GM21737 (cell line): ENCODE measurements around the gene EDDM3A.
"Not testable (repeated sequence)": the region's sequence is repeated elsewhere in the genome, so short reads cannot be mapped to it uniquely, and the experiment has no call there.

Experiments
- ATAC-seq: cut with Tn5 transposase; IDR thresholded peaks from one replicate; pipeline ENCODE4 v1.9.1; 2021; ENCODE audit warnings: mild to moderate bottlenecking, moderate library complexity; ENCODE audit not compliant: unreplicated experiment

EDDM3A gene

DNA sequence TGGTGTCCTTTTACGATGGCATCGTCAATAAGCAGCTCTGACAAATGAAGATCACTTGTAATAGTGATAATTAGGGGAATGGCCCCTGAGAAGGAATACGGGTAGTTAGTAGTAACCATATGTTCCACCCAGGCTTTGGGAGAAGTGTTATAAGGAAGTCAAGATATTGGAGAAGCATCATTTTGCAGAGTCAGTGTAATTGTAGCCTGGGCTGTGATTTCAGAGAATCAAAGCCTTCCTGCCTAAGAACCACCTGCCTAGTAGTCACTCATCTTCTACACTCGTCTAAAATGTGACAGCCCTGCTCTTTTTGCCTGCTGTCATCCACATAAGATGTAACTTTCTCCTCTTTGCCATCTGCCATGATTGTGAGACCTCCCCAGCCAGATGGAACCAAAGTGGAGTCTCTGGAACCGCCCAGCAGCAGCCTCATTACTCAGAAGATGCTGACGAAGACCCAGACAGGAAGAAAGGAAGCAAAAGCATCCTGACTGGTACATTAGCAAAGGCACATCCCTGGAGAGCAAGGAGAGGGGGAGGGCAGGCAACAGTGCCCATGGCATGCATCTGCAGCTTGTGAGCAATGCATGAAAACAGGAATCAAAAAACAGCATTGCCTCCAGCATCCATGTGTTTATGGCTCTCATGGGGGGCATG lies 12.6 kb upstream of the EDDM3A start:
- ATAC-seq, result no peak

DNA sequence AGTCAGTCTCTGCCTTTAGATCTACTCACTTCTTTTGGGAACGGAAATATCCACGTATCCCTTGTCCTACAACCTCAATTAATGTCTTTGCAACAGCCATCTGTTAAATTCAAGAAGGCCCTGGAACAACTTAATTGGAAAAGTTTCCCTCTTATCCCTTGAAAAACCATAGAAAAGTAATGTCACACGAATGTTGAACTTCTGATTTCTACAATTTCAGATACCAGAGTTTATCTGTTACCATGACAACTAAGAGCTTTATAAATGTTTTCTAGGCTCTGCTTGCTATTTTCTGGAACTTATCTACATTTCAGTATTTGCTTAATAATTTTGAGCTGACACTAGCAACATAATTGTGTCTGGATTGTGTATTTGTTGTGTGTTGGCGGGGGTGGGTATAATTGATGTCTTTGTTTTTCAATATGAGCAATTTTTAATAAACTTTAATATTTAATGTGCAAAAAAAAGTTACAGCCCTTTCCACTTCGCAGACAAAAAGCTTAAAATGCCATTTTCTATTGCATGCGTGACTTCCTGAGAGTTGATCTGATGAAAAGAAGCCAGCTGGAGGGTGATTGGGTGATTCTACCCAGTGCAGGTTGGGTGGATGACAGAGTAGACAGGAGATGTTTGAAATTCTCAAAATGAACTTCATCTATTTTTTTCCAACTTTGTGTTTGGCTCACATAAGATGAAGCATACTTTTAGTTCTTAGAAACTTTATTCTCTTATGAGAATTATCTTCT lies 11.8 kb upstream of the EDDM3A start:
- ATAC-seq, result no peak

DNA sequence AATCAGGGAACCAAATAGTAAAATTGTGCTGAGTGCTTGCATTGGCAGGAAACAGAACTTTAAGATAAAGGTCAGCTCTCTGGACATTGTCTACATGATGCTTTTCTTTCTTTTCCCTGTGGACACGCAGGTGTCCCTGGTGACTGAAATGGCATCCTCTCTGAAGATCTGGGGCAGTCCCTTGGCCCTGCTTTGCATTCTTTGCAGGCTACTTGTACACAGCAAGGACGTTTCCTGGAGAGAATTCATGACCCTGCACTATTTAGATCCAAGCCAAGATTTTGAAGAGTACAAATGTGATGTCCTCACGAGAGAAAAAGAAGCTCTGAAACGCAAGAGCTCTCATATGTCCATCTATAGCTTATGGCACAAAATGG lies 11.3 kb upstream of the EDDM3A start:
- no peak for ATAC-seq

DNA sequence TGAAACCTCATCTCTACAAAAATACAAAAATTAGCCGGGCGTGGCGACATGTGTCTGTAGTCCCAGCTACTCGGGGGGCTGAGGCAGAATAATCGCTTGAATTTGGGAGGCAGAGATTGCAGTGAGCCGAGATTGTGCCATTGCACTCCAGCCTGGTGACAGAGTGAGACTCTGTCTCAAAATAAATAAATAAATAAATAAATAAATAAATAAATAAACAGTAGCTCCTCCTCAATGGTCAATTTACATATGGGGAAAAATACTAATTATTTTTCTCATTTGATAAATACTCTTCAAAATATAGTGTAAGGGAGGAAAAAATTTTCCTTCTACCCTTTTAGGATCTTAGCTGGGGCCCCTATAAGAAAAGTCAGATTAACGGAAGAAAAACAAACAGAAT lies 7.4 kb upstream of the EDDM3A start:
- not testable (repeated sequence) for ATAC-seq

DNA sequence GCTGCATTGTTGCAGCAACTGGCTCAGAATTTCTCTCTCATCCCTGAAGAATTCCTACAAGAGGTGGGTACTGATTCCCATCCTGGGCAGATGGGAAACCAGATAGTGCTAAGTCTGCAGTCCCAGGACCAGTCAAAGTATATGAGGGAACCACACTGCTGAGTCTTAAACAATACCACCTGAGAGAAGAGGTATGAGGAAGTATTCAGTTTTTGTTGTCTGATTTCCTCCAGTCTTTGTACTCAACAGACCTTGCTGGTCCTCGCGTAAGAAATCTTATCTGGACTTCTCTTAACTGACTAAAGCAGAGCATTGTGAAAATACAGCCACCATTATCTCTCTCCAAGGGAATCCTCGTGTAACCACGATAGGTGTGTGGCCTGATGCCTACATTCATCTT lies 3.6 kb upstream of the EDDM3A start:
- ATAC-seq, result no peak

DNA sequence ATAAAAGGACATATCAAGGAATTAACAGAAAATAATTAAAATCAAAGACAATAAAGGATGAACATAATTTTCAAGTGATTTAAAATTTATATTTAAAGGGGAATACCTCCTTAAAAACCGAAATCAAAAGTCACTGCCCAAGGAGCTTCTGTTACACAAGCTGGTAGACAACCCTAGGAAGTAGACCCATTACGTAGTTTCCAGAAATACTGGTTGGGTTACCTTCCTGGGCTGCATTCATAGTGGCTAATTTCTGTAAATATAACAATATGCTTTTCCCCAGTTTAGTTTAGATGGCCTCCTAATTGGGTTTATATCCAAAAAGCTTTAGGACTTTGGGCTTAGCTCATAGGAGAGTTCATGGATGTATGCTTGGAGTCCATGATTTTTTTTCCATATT lies 2.1 kb upstream of the EDDM3A start:
- ATAC-seq, result no peak

DNA sequence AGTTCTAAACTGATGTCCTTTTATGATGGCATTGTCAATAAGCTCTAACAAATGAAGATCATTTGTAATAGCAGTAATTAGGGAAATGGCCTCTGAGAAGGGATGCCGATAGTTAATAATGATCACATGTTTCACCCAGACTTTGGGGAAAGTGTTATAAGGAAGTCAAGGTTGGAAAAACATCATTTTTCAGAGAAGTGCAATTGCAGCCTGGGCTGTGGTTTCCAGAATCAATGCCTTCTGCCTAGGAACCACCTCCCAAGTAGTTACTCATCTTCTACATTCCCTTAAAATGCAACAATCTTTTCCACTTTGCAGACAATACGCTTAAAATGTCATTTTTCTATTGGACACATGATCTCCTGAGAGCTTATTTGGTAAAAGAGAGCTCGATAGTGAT lies 879 bp downstream of the EDDM3A start:
- no peak for ATAC-seq

DNA sequence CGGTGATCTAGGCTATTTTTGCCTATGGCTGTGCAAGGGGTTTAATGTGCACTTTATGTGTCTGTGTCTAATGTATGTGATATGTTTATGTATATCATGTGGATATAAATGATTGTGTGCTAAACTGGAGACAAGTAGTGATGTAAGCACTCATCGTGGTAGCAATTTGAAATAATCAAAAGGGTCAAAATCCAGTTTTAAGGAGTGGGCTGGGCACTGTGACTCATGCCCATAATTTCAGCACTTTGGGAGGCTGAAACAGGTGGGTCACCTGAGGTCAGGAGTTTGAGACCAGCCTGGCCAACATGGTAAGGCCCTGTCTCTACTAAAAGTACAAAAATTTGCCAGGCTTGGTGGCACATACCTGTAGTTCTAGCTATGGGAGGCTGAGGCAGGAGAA lies 2.8 kb downstream of the EDDM3A start:
- no peak for ATAC-seq

DNA sequence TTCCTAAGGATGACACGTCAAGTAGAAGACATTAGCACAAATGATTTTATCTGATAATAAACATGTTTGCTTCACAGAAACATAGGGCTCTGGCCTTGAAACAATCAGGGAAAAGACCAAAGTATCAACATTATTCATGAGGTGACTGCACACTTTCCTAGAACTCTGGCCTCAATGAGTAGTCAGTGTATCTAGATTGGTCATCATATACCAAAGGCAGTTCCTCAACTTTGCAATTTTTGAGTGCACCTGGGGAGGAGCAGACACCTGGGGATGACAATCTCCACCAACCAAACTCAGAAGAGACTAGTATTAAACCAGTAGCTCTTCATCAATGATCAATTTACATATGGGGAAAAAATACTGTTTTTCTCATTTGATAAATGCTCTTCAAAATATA lies 4.5 kb downstream of the EDDM3A start:
- ATAC-seq, result no peak

DNA sequence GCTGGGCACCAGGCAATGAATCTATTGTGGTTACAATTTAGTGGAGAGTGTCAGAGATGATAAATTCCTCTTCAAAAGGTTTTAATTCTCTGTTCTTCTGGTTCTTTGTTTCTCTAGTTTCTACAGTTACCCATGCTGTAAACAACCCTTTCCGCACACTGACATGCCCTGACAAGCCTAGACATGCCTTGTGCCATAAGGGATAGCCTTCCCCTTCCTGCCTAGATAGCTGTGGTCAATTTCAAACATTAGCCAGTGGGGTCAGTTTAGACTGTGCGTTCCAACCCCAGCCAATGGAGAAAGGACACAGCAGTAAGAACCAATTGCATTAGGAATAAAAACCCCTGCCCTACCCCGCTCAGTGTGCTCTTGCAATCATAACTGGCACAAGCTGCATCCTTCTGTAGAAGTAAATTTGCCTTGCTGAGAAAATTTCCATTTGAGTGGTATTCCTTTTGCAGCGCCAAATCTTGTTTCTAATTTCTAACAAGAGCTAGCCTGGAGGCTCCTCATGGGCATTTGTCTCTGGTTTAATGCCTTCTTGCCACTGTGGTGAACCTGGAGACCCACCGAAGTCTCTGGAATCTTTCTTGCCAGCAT lies 6.4 kb downstream of the EDDM3A start:
- ATAC-seq, result no peak

DNA sequence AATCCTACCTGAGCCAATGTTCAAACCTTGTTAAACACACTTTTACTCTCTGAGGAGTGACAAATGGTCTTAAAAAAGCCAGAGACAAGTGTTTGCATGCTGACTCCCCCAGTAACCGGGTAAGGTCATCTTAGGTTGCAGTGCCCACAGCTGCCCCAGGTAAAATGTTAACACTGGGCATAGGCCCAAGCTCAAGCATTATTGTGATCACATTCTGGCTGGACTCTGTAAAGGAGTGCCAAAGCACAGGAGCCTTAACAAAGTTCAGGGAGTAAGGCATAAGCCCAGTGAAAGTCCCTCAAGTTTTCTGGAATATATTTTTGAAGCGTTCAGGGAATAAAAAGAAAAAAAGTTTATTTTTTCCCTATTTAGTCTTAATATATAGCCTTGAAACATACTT lies 8.6 kb downstream of the EDDM3A start:
- ATAC-seq, result no peak

DNA sequence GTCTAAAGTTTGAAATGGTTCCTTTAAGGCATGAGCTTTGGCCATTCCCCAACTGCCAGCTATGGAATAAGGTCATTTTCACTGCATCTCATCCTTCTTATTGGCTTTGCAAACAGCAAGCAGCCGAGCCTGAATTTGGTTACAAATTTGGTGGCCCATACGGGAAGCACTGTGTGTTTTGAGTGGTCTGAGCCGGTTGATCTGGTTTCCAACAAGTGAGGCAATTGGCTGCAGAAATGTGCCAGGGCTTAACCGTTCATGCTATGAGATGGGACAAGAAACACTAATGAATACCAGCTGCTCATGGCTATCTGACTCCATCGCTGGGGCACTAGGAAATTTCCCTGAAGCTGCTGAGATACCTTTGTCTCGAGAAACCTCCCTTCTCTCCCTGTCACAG lies 9.3 kb downstream of the EDDM3A start:
- no peak for ATAC-seq

DNA sequence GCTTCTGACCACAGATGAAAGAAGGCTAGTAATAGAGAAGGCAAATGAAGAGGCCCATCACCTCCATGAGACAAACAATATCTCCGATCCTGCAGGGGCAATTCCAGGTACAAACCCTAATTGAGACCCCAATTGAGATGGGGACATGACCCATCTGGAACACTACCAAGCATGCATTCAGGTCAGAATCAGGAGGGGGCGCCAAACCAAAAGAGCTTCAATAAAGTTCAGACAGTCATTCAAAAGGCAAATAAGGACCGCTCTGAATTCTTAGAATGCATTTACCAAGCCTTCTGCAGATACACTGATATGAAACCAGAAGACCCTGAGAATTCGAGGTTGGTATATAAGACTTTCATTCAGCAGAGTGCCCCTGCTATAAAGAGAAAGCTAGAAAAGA lies 12.3 kb downstream of the EDDM3A start:
- ATAC-seq, result no peak

DNA sequence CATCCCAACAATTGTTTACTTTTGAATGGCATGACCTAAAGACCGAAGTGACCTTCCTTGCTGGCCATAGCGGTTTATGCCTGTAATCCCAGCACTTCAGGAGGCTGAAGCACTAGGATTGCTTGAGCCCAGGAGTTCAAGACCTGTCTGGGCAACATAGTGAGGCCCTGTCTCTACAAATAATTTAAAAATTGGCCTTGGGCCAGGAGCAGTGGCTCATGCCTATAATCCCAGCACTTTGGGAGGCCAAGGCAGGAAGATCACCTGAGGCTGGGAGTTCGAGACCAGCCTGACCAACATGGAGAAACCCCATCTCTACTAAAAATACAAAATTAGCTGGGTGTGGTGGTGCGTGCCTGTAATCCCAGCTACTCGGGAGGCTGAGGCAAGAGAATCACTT lies 13.8 kb downstream of the EDDM3A start:
- not testable (repeated sequence) for ATAC-seq

DNA sequence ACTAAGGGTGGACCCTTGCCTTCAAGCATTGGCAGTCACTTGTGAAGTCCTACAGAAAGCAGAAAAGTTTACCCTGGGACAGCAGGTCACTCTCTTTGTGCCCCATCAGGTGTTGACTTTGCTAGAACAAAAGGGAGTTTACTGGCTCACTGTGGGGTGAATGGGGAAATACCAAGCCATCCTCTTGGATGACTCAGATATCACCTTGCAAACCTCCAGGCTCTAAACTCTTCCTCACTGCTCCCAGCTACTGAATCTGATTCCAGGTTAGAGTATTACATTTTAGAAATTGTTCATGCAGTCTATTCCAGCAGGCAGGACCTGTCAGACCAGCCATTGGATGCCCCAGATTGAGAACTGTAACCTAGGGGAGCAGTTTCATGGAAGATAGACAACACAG lies 15.3 kb downstream of the EDDM3A start:
- no peak for ATAC-seq

DNA sequence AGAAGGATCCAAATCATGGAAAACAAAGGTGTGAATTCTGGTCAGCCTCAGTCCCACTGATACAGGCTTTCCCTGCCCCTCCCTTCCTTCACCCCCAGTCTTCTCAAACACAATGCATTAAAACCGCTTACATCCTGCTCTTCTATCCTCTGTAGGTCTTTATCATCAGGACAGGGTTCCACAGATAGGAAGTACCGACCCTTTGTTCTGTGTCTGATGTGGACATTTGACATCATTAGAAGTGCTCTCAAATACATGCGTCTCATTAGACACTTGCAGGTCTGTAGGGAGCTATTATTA lies 22.9 kb downstream of the EDDM3A start:
- ATAC-seq, result no peak

DNA sequence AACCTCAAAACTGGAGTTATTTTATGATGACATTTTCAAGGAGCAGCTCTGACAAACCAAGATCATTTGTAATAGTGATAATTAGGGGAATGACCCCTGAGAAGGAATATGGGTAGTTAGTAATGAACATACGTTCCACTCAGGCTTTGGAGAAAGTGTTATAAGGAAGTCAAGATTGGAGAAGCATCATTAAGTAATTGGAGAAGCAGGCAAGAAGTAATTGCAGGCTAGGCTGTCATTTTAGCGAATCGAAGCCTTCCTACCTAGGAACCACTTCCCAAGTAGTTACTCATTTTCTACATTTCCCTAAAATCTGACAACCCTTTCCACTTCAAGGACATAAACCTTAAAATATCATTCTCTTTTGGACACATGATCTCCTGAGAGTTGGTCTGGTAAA lies 23.7 kb downstream of the EDDM3A start:
- ATAC-seq, result no peak

DNA sequence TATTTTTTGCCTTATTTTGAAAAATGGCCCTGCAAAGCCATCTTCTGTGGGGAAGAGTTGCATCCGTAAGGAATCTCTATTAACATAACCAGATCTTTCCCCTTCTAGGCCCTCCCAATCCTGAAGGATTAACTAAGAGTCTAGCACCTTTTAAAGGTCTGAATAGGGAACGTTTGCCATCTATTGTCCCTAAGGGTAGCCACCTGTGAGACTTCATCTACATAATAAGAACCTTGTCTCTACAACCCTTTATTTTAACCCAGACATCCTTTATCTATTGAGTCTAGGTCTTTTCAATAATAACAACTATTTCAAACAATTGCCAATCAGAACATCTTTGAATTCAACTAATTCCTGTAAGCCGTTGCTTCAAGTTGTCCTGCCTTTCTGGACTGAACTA lies 27.0 kb downstream of the EDDM3A start:
- no peak for ATAC-seq

DNA sequence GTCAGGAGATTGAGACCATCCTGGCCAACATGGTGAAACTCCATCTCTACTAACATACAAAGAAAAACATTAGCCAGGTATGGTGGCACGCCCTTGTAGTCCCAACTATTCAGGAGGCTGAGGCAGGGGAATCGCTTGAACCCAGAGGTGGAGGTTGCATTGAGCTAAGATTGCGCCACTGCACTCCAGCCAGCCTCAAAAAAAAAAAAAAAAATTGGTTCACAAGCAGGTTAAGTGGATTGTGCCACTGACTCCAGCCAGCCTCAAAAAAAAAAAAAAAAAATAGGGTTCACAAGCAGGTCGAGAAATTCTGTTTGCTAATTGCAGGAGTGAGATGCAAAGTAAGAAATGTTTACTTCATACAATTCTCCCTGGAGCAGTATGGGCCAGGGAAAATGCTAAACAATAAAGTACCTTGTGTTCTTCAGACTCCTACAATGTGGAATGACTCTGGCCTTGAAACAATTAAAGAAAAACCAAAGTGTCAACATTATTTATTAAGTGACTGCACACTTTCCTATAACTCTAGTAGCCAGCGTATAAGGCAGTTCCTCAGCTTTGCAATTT lies 28.7 kb downstream of the EDDM3A start:
- no peak for ATAC-seq

DNA sequence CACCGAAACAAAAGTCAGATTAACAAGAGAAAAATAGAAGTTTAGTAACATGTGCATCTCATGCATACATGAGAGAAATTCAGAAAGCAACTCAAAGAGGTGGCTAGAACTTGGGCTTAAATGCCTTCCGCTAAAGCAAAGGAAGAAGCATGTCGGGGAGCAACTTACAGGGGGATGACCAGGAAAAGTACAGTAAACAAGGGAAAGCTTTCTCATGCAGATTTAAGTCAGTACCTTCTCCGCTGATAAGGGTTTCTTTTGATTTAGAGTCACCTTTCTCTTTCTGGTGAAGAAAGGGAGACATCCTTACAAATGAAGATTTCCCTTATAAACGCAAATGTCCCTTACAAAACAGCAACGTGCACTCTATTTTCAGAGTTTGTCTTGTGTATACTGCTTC lies 29.4 kb downstream of the EDDM3A start:
- no peak for ATAC-seq

DNA sequence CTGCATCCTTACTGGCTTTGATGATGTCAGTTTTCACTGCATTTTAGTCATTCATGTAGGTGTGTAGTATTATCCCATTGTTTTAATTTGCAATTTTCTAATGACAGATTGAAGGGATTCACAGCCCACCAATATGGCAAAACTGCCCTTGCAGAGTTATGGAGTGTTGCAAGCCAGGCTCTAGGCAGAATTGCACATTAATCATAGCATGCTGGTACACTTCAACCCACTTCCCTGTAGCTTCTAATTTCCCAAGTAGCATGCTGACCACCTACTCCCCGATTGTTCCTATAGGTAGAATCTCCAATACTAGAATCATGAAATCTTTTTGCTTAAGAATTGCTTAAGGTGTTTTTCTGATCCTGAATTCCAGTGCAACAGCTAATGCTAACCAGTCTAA lies 30.2 kb downstream of the EDDM3A start:
- ATAC-seq, result no peak

DNA sequence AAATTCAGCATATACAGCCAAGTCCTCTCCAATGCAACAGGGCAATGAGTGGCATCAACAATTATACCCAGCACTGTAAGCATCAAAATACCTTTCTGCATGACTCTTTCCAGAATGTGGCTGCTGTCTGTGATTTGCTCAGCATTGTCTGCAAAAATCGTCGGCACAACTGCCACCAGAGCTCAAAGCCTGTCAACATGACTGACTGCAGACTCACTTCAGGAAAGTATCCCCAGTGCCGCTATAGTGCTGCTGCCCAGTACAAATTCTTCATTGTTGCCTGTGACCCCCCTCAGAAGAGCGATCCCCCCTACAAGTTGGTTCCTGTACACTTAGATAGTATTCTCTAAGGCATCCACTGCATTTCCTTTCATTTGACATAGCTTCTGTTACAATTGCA lies 36.1 kb downstream of the EDDM3A start:
- no peak for ATAC-seq
